HG02884 (cell line): ENCODE results near the gene NRSN2.
"Not testable (repeated sequence)": the region's sequence is repeated elsewhere in the genome, so short reads cannot be mapped to it uniquely, and the experiment has no call there.

Experiments
- ATAC-seq: cut with Tn5 transposase; IDR thresholded peaks from one replicate; pipeline ENCODE4 v1.9.1; 2021; ENCODE audit warnings: mild to moderate bottlenecking, moderate library complexity; ENCODE audit not compliant: unreplicated experiment

Gene NRSN2

GRCh38 chr20:325045-325888, 21.6 kb upstream of the NRSN2 start, which contains the start of gene SOX12:
TSS of gene SOX12 (plus strand) at chr20:325552. CDS start at chr20:325925, 373 bp downstream.
- peak; percentile 51 for ATAC-seq

- ATAC-seq: no peak
These were observed 20.8 kb upstream of the NRSN2 start for GRCh38 chr20:325889-326644.

DNA sequence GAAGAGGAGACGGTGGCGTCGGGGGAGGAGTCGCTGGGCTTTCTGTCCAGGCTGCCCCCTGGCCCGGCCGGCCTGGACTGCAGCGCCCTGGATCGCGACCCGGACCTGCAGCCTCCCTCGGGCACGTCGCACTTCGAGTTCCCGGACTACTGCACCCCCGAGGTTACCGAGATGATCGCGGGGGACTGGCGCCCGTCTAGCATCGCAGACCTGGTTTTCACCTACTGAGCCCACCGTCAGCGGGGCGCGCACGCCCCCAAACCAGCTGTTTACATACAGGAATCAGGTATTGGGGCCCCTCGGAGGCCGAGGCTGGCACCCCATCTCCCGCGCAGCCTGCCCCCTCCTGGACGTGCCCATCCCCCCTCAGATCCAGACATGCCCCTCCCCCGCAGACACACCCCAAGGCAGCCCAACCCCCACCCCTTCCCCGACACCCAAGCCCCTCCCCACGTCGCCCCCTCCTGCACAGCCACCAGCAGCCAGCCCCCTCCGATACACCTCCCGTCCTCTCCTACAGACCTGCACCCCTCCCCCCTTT, 20.2 kb upstream of the NRSN2 start:
- ATAC-seq: no peak

DNA sequence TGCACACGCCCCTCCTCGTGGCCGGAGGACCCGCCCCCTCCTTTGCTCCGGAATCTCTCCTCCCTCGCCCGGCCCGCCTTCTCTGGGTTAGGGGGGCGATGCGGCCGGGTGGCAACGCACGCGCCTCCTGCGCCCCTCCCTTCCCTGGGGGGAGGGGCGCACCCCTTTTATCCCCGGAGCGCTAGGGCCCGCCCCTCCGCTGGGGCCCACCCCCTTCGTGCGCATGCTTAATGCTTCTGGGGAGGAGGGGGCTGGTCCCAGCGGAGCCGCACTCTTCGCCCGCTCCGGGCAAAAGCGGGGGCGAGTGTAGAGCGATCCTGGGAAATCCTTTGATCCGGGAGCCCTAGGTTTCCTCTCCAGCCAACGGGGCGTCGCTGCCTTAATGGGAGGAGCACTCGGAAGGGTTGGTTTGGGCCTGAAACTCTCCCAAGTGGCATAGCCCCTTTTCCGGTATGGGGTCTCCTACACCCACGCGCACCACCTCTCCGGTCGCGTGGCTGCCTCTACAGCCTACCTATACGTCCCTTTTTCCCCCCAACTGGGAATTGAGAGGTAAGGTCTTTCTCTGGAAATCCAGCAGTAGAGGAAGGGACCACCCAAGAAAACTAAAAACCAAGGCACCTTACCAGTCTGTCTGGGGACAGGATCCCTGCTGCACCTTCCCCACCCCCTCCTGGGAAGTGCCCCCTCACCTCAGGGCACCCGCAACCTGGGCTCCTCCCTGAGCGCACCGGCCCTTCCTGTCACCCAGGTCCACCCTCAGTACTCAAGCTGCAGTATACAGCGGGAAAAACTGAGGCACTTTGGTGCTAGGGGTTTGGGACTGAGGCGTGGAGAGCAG, 19.5 kb upstream of the NRSN2 start:
- ATAC-seq: no peak

- ATAC-seq: no peak
These were observed 18.6 kb upstream of the NRSN2 start for GRCh38 chr20:328027-328974.

GRCh38 chr20:328975-329695, 17.8 kb upstream of the NRSN2 start:
- ATAC-seq: no peak

DNA sequence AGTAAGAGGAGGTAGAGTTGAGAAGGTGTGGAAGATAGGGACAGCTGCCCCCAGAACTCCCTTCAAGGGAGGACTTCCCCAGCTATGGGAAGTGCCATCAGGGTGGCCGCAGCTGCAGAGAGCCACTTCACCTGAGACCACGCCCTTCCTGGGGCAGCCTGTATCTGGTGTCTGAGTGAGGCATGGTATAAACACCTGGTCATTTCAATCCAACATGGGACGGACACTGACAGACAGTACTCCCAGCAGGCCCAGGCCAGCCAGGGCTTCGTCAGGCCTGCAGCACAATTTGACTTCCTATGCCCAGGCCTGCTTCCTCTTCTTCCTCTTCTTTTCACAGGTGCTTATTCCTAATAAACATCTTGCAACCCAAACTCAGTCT, 17.1 kb upstream of the NRSN2 start:
- no peak for ATAC-seq

DNA sequence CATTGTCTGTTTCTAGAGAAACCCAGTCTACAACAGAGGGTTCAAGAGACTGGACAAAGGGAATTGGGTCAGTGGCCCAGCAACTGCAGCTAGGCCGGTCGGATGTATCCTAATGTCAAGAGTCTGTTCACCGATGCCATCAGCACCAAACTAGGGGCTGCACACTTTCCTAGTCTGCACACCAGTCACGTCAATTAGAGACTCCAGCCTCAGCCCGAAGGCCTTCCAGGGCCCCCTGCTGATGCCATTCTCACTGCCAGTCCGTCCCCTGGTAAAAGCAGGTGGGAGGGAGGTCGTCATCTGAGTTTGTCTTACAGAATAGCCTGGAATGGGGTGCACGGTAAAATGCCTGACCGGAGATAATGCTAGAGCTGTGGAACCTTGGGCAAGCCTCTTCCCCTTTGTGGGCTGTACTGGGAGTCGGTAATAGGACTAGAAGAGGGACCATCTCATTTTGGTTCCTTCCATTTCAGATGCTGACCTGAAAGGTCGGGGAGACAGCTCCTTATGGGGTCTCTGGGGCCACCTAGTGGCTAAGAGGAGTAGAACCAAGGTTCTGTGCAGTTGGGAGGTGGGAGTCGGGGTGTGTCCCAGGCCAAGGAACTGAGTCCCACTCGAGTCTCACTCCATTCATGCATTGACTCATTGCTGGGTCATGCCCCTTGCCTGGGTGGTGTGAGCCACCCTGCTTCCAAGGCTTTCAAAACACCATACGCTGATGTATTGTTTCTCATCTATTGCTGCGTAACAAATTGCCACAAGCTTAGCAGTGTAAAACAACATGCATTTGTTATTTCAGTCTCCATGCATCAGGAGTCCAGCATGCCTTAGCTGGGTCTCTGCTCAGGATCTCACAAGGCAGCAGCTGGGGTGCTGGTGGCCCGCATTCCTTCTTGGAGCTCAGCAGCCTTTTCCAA, 16.4 kb upstream of the NRSN2 start:
- no peak for ATAC-seq

- no peak for ATAC-seq
These were observed 12.3 kb upstream of the NRSN2 start for GRCh38 chr20:334578-334977.

- ATAC-seq: not testable (repeated sequence)
These were observed 10.9 kb upstream of the NRSN2 start for GRCh38 chr20:336040-336439.

GRCh38 chr20:341682-342081, 5.2 kb upstream of the NRSN2 start:
- ATAC-seq: no peak

- ATAC-seq: no peak
These were observed 3.8 kb upstream of the NRSN2 start for GRCh38 chr20:343107-343506.

GRCh38 chr20:346033-346639, 775 bp upstream of the NRSN2 start:
- ATAC-seq: no peak

- ATAC-seq: peak; percentile 2
These were observed 367 bp downstream of the NRSN2 start for GRCh38 chr20:347317-347639.

DNA sequence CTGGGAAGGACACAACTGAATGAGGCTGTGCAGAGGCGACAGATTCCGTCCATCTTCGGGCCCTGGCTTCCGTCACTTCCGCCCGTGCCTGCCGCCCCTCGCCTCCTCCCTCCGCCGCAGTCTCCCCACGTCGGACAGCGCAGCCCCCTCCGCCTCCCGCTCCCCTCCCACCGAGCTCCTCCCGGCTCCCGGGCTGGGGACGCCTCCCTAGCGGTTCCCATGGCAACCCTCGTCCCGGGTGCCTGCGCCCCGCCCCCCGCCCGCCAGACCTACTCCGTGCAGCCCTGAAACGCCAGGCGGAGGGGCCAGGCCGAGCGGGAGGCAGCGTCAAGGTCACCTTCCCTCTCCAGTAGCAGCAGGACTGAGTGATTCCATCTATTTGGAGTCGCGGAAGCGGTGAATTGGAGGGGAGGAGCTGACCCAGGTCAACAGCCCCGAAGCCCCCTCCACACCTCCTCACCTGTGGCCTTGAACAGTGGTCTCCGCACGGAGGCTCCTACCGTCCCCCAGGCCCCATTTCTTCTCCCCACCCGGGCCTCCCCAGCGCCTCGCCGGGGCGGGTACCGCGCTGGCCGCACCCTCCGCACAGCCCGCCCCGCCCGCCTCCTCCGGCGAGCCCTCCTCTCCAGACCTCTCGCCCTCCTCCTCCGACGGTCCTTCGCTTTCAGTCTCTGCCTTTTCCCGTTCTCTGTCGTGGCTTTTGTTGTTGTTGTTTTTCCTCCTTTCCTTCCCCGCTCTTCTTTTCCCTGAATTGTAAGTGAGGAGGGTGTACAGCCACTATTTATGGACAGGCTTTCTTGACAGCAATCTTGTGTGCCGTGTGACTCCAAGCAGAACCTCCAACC, 951 bp downstream of the NRSN2 start:
- ATAC-seq: peak; percentile 80

DNA sequence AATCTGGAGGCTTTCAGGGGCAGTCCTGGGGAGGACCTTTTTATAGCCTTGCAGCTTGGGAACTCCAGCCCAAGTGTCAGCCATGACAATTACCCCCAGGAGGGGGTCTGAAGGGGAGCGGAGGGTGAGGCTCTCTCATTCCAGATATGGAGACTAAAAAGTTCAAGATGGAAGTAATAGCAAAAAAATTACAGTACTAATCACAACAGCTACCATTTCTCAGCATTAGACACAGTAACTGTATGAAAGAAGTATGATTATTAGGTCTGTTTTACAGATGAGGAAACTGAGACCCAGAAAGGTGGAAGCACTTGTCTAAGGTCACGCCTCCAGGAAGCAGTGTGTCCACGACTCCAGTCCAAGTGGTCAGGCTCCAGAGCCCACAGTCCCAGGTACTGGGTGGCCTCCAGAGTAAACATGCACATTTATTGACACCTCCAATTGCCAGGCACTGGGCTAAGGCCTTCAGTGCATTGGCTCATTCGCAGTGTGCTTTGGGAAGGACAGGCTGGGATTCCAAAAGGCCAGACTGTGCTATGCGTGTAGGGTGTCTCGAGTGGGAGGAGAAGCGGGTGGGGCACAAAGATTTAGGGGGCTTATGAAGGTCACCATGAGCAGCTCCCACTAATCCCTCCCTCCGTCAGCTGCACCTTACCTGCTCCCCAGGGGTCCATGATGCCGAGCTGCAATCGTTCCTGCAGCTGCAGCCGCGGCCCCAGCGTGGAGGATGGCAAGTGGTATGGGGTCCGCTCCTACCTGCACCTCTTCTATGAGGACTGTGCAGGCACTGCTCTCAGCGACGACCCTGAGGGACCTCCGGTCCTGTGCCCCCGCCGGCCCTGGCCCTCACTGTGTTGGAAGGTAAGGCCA, 2.3 kb downstream of the NRSN2 start:
- ATAC-seq: no peak
